GM12872 (cell line): Measurements from ENCODE around the gene GYS2.

Experiments
- TF ChIP-seq, protein P1 (sequence below): IDR thresholded peaks from 3 replicates; pipeline ENCODE4 v1.5.1; 2011; ENCODE audit warnings: low read depth, mild to moderate bottlenecking, low read length, moderate library complexity; ENCODE audit not compliant: insufficient read depth

GYS2 gene

GRCh38 chr12:21518451-21518850, 86.2 kb downstream of the GYS2 start:
- TF ChIP-seq, protein P1, sequence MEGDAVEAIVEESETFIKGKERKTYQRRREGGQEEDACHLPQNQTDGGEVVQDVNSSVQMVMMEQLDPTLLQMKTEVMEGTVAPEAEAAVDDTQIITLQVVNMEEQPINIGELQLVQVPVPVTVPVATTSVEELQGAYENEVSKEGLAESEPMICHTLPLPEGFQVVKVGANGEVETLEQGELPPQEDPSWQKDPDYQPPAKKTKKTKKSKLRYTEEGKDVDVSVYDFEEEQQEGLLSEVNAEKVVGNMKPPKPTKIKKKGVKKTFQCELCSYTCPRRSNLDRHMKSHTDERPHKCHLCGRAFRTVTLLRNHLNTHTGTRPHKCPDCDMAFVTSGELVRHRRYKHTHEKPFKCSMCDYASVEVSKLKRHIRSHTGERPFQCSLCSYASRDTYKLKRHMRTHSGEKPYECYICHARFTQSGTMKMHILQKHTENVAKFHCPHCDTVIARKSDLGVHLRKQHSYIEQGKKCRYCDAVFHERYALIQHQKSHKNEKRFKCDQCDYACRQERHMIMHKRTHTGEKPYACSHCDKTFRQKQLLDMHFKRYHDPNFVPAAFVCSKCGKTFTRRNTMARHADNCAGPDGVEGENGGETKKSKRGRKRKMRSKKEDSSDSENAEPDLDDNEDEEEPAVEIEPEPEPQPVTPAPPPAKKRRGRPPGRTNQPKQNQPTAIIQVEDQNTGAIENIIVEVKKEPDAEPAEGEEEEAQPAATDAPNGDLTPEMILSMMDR = no peak

- TF ChIP-seq, protein P1 = no peak
Measured at GRCh38 chr12:21516281-21516680, 88.4 kb downstream of the GYS2 start.

- TF ChIP-seq, protein P1 = no peak
Measured at GRCh38 chr12:21509768-21510167, 94.9 kb downstream of the GYS2 start.

DNA sequence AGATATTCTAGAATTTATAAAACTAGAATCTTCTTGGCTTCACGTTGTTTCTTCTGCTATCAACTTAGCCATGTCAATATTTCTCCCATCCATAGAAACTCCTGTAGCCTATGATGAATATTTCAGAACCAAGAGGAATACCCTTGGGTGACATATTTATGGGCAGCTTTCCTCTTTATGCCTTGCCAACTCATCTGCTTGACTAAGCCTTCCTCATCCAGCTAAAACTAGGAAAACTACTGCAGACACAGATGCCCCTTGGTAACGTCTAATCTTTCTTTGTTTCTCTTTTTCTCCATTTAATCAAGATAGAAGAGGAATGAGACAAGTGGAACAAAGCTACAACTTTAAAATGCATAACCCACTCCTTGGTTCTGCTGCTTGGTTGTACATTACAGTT, 96.8 kb downstream of the GYS2 start:
- TF ChIP-seq, protein P1 = no peak

DNA sequence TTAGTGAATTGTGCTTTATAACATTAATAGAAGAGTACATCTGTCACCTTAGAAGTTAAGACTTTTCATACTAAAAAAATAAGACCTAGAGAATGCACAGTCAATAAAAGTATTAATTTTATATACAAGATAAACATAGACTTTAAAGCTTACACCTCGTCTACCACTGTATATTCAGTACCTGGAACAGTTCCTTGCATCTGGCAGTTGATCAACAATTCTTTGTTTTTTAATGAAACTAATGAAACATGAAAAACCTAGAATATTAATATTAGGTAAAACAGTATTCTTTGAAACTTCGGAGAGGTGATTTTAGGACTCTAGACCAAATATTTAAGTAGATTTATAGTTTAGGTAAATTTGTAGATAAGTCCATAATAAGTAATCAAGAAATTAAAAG, 98.8 kb downstream of the GYS2 start:
- TF ChIP-seq, protein P1 = no peak

DNA sequence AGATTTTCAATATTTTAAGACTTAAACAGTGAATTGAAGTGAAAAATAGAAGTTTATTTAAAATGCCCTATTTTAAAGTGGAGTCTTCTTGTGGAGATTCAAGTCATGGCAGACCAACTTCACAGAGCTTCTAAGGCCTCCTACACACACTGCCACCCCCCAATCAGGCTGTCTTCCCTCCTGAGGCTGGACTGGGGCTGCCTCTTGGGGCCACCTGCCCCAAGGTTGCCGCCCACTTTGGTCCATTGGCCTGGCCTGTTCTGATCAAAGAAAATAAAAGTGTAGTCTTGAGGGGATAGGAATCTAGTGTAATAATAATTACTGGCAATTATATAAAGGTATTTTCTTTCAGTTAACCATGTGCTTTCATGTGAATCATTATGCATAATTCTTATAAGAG, 101.8 kb downstream of the GYS2 start:
- TF ChIP-seq, protein P1 = no peak

DNA sequence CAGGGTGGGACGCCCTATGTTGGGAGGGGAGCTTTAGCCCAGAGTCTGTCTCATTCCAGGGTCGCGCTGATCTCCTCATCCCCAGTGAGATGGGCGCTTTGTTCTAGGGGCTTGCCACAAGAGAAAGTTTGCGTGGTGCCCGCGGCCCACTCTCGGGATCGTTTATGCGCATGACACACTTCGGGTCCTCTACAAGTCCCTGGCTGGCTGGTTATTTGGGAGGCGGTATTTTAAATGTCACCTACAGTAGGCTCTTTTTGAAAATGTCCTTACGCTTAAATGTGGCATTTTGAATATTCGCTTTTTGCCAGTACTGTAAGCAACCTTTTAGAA, 102.5 kb downstream of the GYS2 start:
- TF ChIP-seq, protein P1 = no peak

GRCh38 chr12:21501258-21502163, 103.1 kb downstream of the GYS2 start, which contains the start of the genes GOLT1B and RECQL:
Gene GOLT1B (plus strand): TSS chr12:21501789. CDS start chr12:21501924, 135 bp downstream.
Gene RECQL (minus strand): TSS chr12:21501635. CDS start chr12:21499570, 2,065 bp downstream.
- TF ChIP-seq, protein P1 = no peak
